GM12892 (cell line): ENCODE results near the gene MANBA.

Source experiments
- POLR2A ChIP-seq: IDR thresholded peaks from 2 replicates; pipeline ENCODE4 v1.6.1; 2011; ENCODE audit warnings: low read depth, low read length, control low read depth
- POLR2AphosphoS5 ChIP-seq: IDR thresholded peaks from 2 replicates; pipeline ENCODE4 v1.6.1; 2011; ENCODE audit warnings: low read depth, low read length, control low read depth
- TAF1 ChIP-seq: IDR thresholded peaks from 2 replicates; pipeline ENCODE4 v1.6.1; 2011; ENCODE audit warnings: low read depth, mild to moderate bottlenecking, control low read depth, low read length, borderline replicate concordance

- no peak for TF ChIP-seq POLR2AphosphoS5
- no peak for TF ChIP-seq POLR2A
- TF ChIP-seq TAF1, result no peak
Measured at GRCh38 chr4:102707150-102707549, 53.6 kb downstream of the MANBA start.
